Activated naive CD8-positive, alpha-beta T cell treated with anti-CD3 and anti-CD28 coated beads for 36 hours (primary cell): ENCODE results near the gene NOP53. TPM values are rescaled to one million over a fixed set of nuclear protein-coding genes. Genes with fewer than 3 reads are reported as not detected.
"Not testable (repeated sequence)": the region's sequence is repeated elsewhere in the genome, so short reads cannot be mapped to it uniquely, and the experiment has no call there.

Experiments used
- DNase-seq: peaks from one replicate; pipeline ENCODE4 v3.0.0; 2021
- H3K27ac Mint-ChIP-seq: one replicate; pipeline ENCODE4 v1.8.0; 2022; ENCODE audit warnings: mild to moderate bottlenecking, moderate library complexity, mixed read lengths
- H3K27me3 Mint-ChIP-seq: one replicate; pipeline ENCODE4 v1.8.0; 2022; ENCODE audit warnings: mild to moderate bottlenecking, mixed read lengths
- H3K36me3 Mint-ChIP-seq: one replicate; pipeline ENCODE4 v1.8.0; 2021; ENCODE audit warnings: mild to moderate bottlenecking, mixed read lengths
- H3K4me1 Mint-ChIP-seq: one replicate; pipeline ENCODE4 v1.8.0; 2021; ENCODE audit warnings: mixed read lengths
- H3K4me3 Mint-ChIP-seq: one replicate; pipeline ENCODE4 v1.8.0; 2022; ENCODE audit warnings: mild to moderate bottlenecking, moderate library complexity, mixed read lengths
- H3K9me3 Mint-ChIP-seq: one replicate; pipeline ENCODE4 v1.8.0; 2022; ENCODE audit warnings: mixed read lengths
- total RNA-seq, 2 experiments: library from RNA; stranded (reverse); gene quantifications; one replicate each; pipeline ENCODE4 v1.2.3, GENCODE V29; 2021

Gene NOP53
- total RNA-seq, 2 experiments from 2014 or later: 248 to 249 TPM

DNA sequence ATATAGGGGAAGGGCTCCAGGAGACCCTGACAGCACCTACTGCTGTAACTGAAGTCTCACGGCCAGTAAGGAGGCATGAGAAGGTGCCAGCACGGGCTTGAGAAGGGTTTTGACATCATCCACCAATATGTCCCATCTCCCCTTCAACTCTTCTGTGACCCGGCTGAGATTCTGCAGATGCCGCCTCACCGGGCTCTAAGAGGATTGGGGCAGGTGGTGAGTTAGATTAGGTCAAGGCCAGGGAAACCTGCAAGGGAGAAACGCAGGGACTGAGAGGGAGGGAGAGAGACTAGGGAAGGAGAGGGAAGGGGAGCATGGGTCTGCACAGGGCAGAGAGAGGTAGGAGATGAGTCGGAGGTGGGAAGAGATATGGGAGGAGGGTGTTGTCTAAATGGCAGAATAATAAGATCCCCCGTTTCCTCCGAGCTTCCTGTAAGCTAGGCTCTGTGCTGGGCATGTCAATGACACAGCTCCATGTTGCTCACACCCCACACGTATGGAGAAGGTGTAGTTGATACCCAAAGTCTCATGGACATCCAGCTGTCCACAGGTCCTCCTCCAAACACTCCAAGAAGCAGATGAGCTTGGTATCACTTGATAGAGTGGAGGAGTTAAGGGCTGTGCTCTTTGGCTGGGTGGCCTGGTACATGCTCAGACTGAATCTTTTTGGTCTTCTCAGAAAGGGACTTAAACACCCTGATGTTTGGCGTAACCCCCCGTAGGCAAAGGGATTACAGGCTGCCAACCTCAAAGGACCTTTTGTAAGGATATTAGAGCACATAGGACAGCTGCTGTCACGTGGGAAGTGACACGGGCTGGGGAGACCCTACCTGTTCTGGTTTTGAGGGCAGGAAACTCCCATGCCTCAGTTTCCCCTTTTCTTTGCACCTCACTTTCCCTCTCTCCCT lies 52.9 kb downstream of the NOP53 start:
- H3K4me1 Mint-ChIP-seq: no peaks in the 10 kb centered on the region
- H3K9me3 Mint-ChIP-seq: peaks cover 6% of the 10 kb centered on the region
- peaks cover 18% of the 10 kb centered on the region for H3K27me3 Mint-ChIP-seq
- DNase-seq: no peak
- peaks cover 1% of the 10 kb centered on the region for H3K36me3 Mint-ChIP-seq
- no peak overlapping the region for H3K4me3 Mint-ChIP-seq
- H3K27ac Mint-ChIP-seq: no peak overlapping the region

DNA sequence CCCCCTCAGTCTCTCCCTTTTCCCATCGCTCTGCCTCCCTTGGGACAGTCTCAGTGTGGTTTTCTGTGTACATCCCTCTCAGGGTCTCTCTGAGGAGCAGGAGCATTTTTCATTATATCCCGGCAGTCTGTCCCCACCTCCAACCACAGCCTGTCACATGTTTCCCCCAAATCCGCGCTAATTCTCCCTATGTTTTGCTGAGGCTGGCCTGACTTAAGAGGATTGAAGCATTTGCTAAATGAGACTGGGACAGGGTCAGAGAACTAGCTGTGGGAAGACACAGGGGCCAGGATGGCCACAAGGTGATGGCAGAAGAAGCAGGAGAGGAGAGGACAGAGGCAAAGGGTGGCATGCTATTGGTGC lies 53.5 kb downstream of the NOP53 start:
- Mint-ChIP-seq H3K9me3 (peaks cover 6% of the 10 kb centered on the region), H3K36me3 (peaks cover 1% of the 10 kb centered on the region), H3K4me1 (no peaks in the 10 kb centered on the region), H3K4me3 (no peak overlapping the region), H3K27me3 (peaks cover 18% of the 10 kb centered on the region), H3K27ac (no peak overlapping the region)
- DNase-seq: no peak

GRCh38 chr19:47801270-47801669 lies 55.9 kb downstream of the NOP53 start:
- H3K27me3 Mint-ChIP-seq: peaks cover 13% of the 10 kb centered on the region
- H3K4me3 Mint-ChIP-seq: no peak overlapping the region
- no peaks in the 10 kb centered on the region for H3K4me1 Mint-ChIP-seq
- peaks cover 1% of the 10 kb centered on the region for H3K36me3 Mint-ChIP-seq
- peaks cover 6% of the 10 kb centered on the region for H3K9me3 Mint-ChIP-seq
- H3K27ac Mint-ChIP-seq: no peak overlapping the region
- no peak for DNase-seq

- no peak overlapping the region for H3K4me3 Mint-ChIP-seq
- H3K4me1 Mint-ChIP-seq: no peaks in the 10 kb centered on the region
Observed at GRCh38 chr19:47802521-47803043, 57.2 kb downstream of the NOP53 start.

GRCh38 chr19:47803148-47803547 lies 57.8 kb downstream of the NOP53 start:
- not testable (repeated sequence) for H3K36me3 Mint-ChIP-seq, DNase-seq, H3K27me3 Mint-ChIP-seq, H3K27ac Mint-ChIP-seq, H3K4me3 Mint-ChIP-seq, H3K9me3 Mint-ChIP-seq, H3K4me1 Mint-ChIP-seq

More at GRCh38 chr19:47802521-47803043, 57.2 kb downstream of the NOP53 start:
- Mint-ChIP-seq H3K27me3 (peaks cover 12% of the 10 kb centered on the region), H3K36me3 (peaks cover 1% of the 10 kb centered on the region), H3K27ac (no peak overlapping the region), H3K9me3 (peaks cover 6% of the 10 kb centered on the region)
- no peak for DNase-seq

DNA sequence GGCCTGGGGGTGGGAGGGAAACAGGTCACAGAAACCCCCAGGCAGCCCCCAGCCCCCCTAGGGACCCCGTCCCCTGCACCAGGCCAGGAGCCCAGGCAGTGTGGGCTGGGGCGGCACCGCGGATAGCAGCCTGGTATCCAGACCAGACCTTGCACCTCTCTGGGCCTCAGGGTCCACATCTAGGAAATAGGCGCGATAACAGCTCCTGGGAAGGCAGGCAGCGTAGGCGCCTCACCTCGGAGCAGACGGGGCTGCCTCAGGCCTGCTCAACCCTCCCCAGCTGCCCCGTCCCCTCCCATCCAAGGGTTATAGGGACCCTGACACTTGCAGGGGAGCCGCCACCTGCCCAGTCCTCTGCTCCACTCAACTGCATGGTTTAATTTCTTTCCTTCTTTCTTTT lies 58.3 kb downstream of the NOP53 start:
- H3K27me3 Mint-ChIP-seq, H3K9me3 Mint-ChIP-seq, H3K27ac Mint-ChIP-seq, H3K4me1 Mint-ChIP-seq, H3K4me3 Mint-ChIP-seq, H3K36me3 Mint-ChIP-seq, DNase-seq: not testable (repeated sequence)

DNA sequence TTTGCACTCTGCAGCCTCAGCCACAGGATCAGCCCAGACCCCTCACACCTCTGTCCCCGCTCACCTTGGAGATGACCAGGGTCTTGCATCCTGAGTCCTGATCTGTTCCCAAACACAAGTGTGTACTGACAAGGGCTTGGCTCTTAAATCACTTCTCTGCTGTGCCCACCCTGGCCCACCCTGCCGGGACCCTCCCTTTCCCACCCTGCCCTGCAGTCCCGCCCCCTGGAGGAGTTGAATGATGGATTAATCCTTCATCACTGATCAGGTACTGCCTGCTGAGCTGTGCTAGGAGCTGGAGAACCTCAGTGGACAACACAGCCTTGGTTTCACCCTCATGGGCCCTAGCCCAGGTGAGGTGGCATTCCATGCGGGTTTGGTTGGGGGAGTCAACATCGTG lies 59.1 kb downstream of the NOP53 start, which contains the start of gene TPRX1:
Gene TPRX1, minus strand, starts transcription at position 101 of the 400 bp plus-strand sequence. Its CDS starts 12 bp downstream, at position 89.
- H3K4me1 Mint-ChIP-seq, H3K9me3 Mint-ChIP-seq, H3K4me3 Mint-ChIP-seq, H3K27me3 Mint-ChIP-seq, H3K36me3 Mint-ChIP-seq, H3K27ac Mint-ChIP-seq, DNase-seq: not testable (repeated sequence)

DNA sequence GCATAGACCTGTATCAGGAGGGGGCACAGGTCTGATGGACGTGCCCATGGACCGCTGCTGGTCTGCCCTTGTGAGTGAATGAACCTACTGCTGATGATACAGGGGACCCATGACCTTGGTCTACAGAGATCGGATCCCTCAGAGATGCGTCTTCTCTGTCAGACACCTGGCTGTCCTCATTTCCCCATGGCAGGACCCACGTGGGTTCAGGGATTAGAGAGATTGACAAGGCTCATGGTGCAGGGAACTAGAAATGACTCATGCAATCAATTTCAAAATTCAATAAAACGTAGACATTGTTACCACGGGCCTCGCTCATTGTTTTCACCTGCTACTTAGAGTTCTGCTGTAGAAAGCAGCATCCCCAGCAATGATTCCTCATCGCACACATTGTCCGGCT lies 60.0 kb downstream of the NOP53 start:
- H3K27me3 Mint-ChIP-seq: no peaks in the 10 kb centered on the region
- H3K4me1 Mint-ChIP-seq: no peaks in the 10 kb centered on the region
- DNase-seq: no peak
- peaks cover 6% of the 10 kb centered on the region for H3K9me3 Mint-ChIP-seq
- peaks cover 1% of the 10 kb centered on the region for H3K36me3 Mint-ChIP-seq
- no peak overlapping the region for H3K27ac Mint-ChIP-seq
- H3K4me3 Mint-ChIP-seq: no peak overlapping the region

- Mint-ChIP-seq H3K4me3 (no peak overlapping the region), H3K27me3 (no peaks in the 10 kb centered on the region), H3K27ac (no peak overlapping the region), H3K4me1 (no peaks in the 10 kb centered on the region), H3K36me3 (no peaks in the 10 kb centered on the region), H3K9me3 (peaks cover 1% of the 10 kb centered on the region)
- DNase-seq: no peak
Observed at GRCh38 chr19:47806435-47806834, 61.1 kb downstream of the NOP53 start.

Other genes with a start within 250 kb of the NOP53 start
- gene NAPA, start 230.5 kb upstream of the NOP53 start, total RNA-seq: 10 to 100 TPM; 65.6 to 69.2 TPM
- gene ZNF541, start 172.4 kb upstream of the NOP53 start, total RNA-seq: under 1 TPM; 0.19 to 0.22 TPM
- 10 to 100 TPM in 1 of 2 experiments, 1 to 10 TPM in 1; 8.9 to 10.2 TPM for gene BICRA, start 136.4 kb upstream of the NOP53 start, total RNA-seq
- gene EHD2, start 32.1 kb upstream of the NOP53 start, total RNA-seq: under 1 TPM; 0.44 to 0.68 TPM
- 100 to 1,000 TPM in 1 of 2 experiments, 10 to 100 TPM in 1; 99.1 to 107 TPM for gene SELENOW, start 33.2 kb downstream of the NOP53 start, total RNA-seq
- gene TPRX1, start 59.0 kb downstream of the NOP53 start, total RNA-seq: not detected
- gene CRX, start 76.4 kb downstream of the NOP53 start, total RNA-seq: not detected
- not detected for gene TPRX2, start 113.7 kb downstream of the NOP53 start, total RNA-seq
- not detected for gene SULT2A1, start 140.8 kb downstream of the NOP53 start, total RNA-seq
- not detected for gene BSPH1, start 246.6 kb downstream of the NOP53 start, total RNA-seq
- not detected for gene ELSPBP1, start 249.1 kb downstream of the NOP53 start, total RNA-seq